HG02943 (cell line): ENCODE results near the gene CUL2.

ENCODE experiments used
- ATAC-seq: cut with Tn5 transposase; IDR thresholded peaks from one replicate; pipeline ENCODE4 v1.9.1; 2021; ENCODE audit warnings: mild to moderate bottlenecking, low read depth, moderate library complexity; ENCODE audit not compliant: unreplicated experiment

CUL2 gene

DNA sequence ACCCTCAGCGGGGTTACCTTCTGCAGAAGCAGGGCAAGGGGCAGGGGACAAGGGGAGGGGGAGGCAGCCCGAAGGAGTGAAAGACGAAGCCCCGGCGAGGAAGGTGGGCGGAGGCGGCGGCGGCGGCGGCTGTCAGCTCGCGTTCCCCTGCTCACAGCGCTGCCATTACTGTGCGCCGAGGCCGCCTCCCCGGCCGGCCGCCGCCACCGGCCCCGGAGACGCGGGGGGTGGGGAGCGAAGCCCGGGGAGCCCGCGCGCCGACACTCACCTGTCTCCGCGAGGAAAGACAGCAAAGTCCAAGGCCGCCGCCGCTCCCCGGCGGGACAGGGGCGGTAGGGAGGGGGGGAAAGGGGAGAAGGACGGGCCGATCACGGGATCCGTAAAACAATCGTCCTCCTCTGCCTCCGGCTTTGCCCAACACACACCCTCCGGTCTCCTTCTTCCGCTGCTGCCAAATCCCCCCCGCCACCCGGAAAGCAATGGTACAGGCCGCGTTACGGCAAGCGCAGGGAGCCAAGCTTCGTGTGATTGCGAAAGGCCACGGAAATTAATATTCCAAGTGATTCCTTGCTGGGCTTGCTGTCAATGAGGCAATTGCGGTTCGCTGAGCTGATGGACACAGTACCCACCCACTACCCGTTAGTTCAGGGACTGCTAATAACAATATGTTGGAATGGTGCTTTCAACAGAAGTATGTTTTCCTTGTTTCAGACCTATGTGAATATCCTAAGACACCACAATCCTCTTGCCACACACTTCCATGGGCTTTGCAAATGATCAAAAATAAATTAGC is at the start of gene CUL2:
Gene CUL2, minus strand, starts transcription at position 180 of the 793 bp plus-strand sequence. CDS start 19,024 bp downstream, outside the sequence.
- ATAC-seq, result peak; percentile 91

- ATAC-seq, result peak; percentile 44
These were observed 46.2 kb upstream of the CUL2 start for GRCh38 chr10:35136263-35136815.

GRCh38 chr10:35135861-35136260 is 45.7 kb upstream of the CUL2 start:
- no peak for ATAC-seq

- ATAC-seq, result no peak
These were observed 43.4 kb upstream of the CUL2 start for GRCh38 chr10:35133586-35133985.

GRCh38 chr10:35132727-35133126 is 42.6 kb upstream of the CUL2 start:
- ATAC-seq, result no peak

DNA sequence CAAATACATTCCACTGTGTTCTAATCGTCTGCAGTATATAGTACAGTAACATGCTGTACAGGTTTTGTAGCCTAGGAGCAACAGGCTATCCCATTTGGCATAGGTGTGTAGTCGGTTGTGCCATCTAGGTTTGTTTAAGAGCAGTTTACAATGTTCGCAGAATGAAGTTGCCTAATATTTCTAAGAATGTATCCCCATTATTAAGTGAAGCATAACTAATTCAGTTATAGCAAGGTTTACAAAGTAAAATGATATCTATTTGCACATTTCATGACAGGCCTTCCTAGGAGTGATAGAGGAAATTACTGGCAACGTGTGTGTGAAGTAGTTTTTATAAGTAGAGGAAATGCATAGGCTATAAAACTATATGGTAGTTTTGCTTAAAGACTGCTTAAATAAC is 40.5 kb upstream of the CUL2 start:
- ATAC-seq, result no peak

DNA sequence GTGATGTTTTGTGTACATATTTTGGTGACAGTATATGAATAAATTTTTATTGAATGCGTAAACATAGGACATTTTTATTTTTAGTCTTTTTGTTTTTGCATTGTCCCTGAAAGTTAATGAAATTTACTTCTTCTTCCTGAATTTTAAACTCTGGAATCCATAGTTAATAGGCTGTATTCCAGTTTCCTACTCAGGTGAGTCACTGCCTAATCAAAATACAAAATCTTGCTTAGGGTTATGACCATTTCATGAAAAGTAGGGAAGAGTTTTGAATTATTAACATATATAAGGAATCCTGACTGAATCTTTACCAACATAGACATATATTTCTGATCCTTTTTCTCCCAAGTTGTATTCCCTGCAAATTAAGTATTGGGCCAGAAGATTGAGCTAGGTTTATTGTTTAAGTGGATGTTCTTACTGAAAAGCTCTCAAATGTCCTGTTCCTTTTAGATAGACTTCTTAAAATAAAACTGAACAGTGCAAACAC is 39.1 kb upstream of the CUL2 start:
- no peak for ATAC-seq

GRCh38 chr10:35127289-35127891 is 37.2 kb upstream of the CUL2 start:
- ATAC-seq, result peak; percentile 23

DNA sequence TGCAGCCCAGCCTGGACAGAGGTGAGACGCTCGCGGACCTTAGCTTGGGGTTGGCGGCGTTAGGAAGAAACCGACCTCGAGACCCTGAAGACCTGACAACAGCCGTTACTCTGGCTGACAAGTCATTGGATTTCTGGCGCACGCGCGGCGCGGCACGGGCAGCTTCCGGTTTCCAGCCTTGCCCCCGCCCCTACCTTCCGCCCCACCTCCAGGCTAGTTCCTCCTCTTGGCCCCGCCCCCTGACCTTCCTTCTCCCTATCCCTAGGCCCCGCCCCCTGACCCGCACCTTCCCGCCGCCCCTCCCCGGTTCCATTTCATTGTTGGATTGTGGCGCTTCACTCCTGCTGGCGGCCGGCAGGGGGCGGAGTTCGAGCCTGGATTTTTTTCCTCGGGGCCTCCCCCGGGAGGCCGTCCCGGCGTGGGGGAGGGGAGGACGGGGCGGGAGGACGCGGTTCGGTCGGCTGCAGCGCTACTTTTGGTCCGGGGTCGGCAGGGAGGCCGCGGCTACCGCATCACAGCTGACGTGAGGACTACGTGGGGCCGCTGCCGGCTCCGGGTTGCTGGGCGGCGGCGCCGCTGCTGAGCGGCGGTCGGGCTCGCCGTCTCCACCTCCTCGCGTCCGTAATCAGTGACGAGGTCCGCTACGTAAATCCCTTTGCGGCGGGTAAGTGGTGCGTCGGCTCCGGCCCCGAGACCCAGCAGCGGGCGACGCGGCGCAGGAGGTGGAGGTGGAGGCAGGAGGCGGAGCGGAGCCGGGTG is 36.6 kb upstream of the CUL2 start, which contains the start of gene CREM:
Gene CREM, plus strand, starts transcription at position 317 of the 759 bp plus-strand sequence. CDS start 10,990 bp downstream, outside the sequence.
- peak; percentile 77 for ATAC-seq

DNA sequence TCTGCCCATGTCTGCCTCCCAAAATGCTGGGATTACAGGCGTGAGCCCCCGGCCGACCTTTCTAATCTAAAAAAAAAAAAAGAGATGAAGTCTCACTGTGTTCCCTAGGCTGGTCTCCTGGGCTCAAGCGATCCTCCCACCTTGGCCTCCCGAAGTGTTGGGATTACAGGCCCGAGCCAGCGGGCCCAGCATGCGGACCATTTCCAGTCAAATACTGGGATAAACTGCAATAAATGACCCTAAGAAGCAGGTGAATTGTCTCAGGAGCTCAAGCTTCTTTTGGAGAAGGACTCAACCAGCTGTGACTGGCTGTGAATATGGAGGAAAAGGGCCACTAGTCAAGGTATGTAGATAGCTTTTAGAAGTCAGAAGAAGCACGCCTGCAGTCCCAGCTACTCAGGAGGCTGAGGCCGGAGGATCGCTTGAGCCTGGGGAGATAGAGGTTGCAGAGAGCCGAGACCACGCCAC is 36.0 kb upstream of the CUL2 start:
- ATAC-seq, result no peak

DNA sequence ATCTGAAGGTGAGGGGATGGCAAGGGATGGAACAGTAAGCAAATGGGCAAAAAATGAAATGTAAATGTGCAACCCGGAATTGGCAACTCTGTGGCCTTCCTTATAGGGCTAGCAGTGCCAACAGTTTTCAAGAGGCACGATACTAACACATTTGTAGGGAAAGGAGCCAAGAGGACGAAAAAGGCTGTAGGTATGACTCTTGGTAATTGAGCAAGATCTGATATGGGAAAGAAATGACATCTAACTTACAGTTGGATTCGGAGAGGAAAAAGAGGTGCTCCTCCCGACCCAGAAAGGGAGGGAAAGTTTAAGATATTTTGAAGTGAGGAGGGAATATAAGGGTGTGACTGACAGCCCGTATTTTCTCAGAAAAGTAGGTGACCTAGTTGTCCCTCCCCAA is 34.4 kb upstream of the CUL2 start:
- no peak for ATAC-seq

DNA sequence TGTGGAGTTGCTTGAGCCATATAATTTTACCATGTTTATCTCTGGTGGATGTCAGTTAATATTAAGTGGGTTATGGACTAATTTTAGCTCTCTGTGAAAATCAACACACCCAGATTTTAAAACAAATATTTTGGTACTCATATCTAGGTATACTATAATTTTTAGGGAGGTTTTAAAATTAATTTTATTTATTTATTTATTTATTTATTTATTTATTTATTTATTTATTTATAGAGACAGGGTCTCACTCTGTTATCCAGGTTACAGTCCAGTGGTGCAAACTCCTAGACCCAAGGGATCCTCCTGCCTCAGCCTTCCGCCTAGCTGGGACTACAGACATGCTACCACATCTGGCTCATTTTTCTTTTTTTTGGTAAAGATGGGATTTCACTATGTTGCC is 29.2 kb upstream of the CUL2 start:
- no peak for ATAC-seq

GRCh38 chr10:35112571-35112970 is 22.4 kb upstream of the CUL2 start:
- no peak for ATAC-seq

DNA sequence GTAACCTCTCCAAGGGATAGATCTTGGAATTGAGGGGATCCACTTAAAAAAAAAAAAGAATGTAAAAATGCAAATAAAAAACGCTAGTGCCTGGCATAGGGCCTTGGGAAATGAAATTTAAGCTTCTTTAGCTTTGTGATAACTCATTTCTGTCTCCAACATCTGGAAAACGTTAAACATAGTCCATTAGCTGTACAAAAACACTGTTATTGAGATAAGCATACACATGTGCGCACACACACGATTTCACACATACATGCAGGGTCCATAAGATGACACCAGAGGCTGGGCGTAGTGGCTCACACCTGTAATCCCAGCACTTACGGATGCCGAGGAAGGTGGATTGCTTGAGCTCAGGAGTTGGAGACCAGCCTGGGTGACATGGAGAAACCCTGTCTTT is 13.7 kb upstream of the CUL2 start:
- ATAC-seq, result no peak

GRCh38 chr10:35097510-35097909 is 7.4 kb upstream of the CUL2 start:
- no peak for ATAC-seq

DNA sequence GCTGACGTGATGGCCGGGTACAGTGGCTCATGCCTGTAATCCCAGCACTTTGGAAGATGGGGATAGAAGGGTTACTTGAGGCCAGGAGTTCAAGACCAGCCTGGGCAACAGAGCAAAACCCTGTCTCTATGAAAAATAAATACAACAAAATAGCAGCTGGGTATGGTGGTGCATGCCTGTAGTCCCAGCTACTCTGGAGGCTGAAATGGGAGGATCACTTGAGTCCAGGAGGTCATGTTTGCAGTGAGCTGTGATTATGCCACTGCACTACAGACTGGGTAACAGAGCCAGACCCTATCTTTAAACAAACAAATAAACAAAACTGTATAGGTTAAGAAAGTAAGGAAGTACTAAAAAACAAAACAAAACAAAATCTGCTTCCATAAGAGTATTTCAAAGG is 6.2 kb upstream of the CUL2 start:
- ATAC-seq, result no peak

GRCh38 chr10:35092851-35093250 is 2.7 kb upstream of the CUL2 start:
- no peak for ATAC-seq

GRCh38 chr10:35091994-35092790 is 2.1 kb upstream of the CUL2 start:
- ATAC-seq, result no peak

DNA sequence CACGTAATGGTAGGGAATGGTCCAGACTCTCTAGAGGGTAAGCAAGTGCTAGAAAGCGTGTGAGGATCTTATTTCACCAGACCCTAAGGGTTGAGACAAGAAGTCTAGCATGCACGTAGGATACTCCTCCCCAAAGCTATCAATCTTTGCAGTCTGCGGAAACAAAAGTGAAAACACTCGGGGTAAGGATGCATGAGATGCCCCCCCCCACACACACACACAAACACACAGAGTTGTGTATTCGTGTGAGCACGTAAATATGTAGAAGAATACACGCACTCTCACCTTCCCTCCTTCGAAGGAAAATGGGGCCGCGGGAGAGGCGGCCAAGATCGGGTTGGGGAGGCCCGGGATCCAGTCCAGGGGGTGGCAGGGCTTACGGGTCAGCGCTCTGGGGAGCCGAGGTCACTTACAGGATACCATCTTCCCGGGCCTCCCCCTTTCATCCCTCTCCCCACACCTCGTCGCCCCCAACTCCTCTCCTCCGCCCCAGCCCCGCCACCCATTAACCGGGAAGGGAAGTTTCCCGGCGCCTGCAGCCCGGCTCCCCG is 455 bp downstream of the CUL2 start:
- ATAC-seq, result peak; percentile 32

GRCh38 chr10:35083242-35083641 is 6.9 kb downstream of the CUL2 start:
- no peak for ATAC-seq
